Prostate gland (tissue), 2 donors: ENCODE data around the gene WDR55. TPM values are rescaled to one million over a fixed set of nuclear protein-coding genes. Genes with fewer than 3 reads are reported as not detected.
"Not testable (repeated sequence)": the region's sequence is repeated elsewhere in the genome, so short reads cannot be mapped to it uniquely, and the experiment has no call there.

ENCODE experiments used
- DNase-seq: peaks from one replicate; pipeline ENCODE4 v3.0.0-alpha.2; 2019; ENCODE audit warnings: low spot score
- H3K27ac ChIP-seq, 2 donors: fragments of 200-600 bp; sonication (generic); 2 replicates each; pipeline ENCODE4 v1.5.1; 2017 to 2019
- H3K27me3 ChIP-seq: fragments of 200-600 bp; sonication (generic); replicated peaks from 2 replicates; pipeline ENCODE4 v1.5.1; 2019; ENCODE audit not compliant: insufficient read depth
- H3K36me3 ChIP-seq, 2 donors: fragments of 200-600 bp; sonication (generic); 1 replicate in 1 of 2; 2 replicates in 1 of 2; pipeline versions ENCODE4 v1.5.1 to v1.8.1; 2017 to 2019
- H3K4me1 ChIP-seq: fragments of 200-600 bp; sonication (generic); replicated peaks from 2 replicates; pipeline ENCODE4 v1.5.1; 2019
- H3K4me3 ChIP-seq, 2 donors: fragments of 200-600 bp; sonication (generic); 2 replicates each; pipeline ENCODE4 v1.5.1; 2017 to 2019
- H3K9me3 ChIP-seq: fragments of 200-600 bp; sonication (generic); 2 replicates; pipeline ENCODE4 v1.5.1; 2017
- CTCF ChIP-seq, 4 experiments: fragments of 200-600 bp in 2 of 4; fragments of 450-650 bp in 2 of 4; sonication (generic) in 2 of 4; IDR thresholded peaks; 1 replicate in 3 of 4; 2 replicates in 1 of 4; pipeline ENCODE4 v1.5.1; 2016 to 2019; ENCODE audit warnings: antibody characterized with exemption in 4 of 4, mild to moderate bottlenecking in 2 of 4, moderate library complexity in 2 of 4
- POLR2A ChIP-seq: fragments of 450-650 bp; IDR thresholded peaks from one replicate; pipeline ENCODE4 v1.6.1; 2016; ENCODE audit warnings: antibody characterized with exemption, mild to moderate bottlenecking
- POLR2AphosphoS5 ChIP-seq: sonication (generic); formaldehyde crosslinking; IDR thresholded peaks from one replicate; pipeline ENCODE4 v1.6.1; 2017; ENCODE audit warnings: antibody characterized with exemption
- WGBS: methylation state at CpG from one replicate; pipeline ENCODE4 v1.1.5; 2018; 5-methylcytosine and 5-hydroxymethylcytosine counted together
- intact Hi-C: fragments of 100-400 bp; cut with DNase I; formaldehyde crosslinking; loops from one replicate; pipeline ENCODE4 v1.14.2; 2022
- total RNA-seq, 2 donors: library from RNA; depleted of rRNA; stranded (reverse); fragments of >200 nt; gene quantifications; one replicate each; pipeline ENCODE4 v1.1.0, GENCODE V29; 2016

WDR55 gene
- total RNA-seq, 2 donors from 2014 or later = 23.2 to 26.2 TPM

GRCh38 chr5:140658870-140659269, 5.8 kb upstream of the WDR55 start:
- Histone ChIP-seq H3K27ac (no peak overlapping the region), H3K4me1 (no peaks in the 10 kb centered on the region)
- 98% methylated on average over 17 of the region's 17 CpGs for WGBS

GRCh38 chr5:140660371-140660770, 4.3 kb upstream of the WDR55 start:
- peaks cover 22 to 30% of the 10 kb centered on the region in 2 donors for H3K36me3 ChIP-seq
- WGBS = 88% methylated on average over 6 of the region's 6 CpGs
- DNase-seq, H3K9me3 ChIP-seq, H3K4me3 ChIP-seq, H3K27ac ChIP-seq, H3K27me3 ChIP-seq, H3K4me1 ChIP-seq, intact Hi-C loops: not testable (repeated sequence)

More at GRCh38 chr5:140658870-140659269, 5.8 kb upstream of the WDR55 start:
- Histone ChIP-seq H3K9me3 (no peaks in the 10 kb centered on the region), H3K27me3 (no peaks in the 10 kb centered on the region), H3K36me3 (peaks cover 24 to 35% of the 10 kb centered on the region in 2 donors), H3K4me3 (no peak overlapping the region)
- intact Hi-C loops = no loop called here
- TF ChIP-seq POLR2AphosphoS5 (no peak), POLR2A (no peak), CTCF (IDR thresholded peaks at IDR 0.05) (no peak)
- DNase-seq = no peak

- Histone ChIP-seq H3K27ac (peak overlapping the region; percentile 91 to 92), H3K9me3 (no peaks in the 10 kb centered on the region), H3K36me3 (peaks cover 9 to 16% of the 10 kb centered on the region in 2 donors), H3K4me3 (peak overlapping the region; percentile 72 to 74), H3K27me3 (no peaks in the 10 kb centered on the region), H3K4me1 (peaks cover 3% of the 10 kb centered on the region)
- peak; percentile 28 for DNase-seq
- TF ChIP-seq POLR2A (no peak), POLR2AphosphoS5 (no peak), CTCF (IDR thresholded peaks at IDR 0.05) (no peak)
- intact Hi-C loops = no loop called here
- 11% methylated on average over 18 of the region's 18 CpGs for WGBS
These were observed 710 bp upstream of the WDR55 start for GRCh38 chr5:140664030-140664358.

GRCh38 chr5:140671035-140671434, 6.3 kb downstream of the WDR55 start:
- WGBS = 97% methylated on average over 3 of the region's 4 CpGs
- H3K4me3 ChIP-seq, H3K27me3 ChIP-seq, H3K4me1 ChIP-seq, intact Hi-C loops, H3K9me3 ChIP-seq, H3K27ac ChIP-seq, DNase-seq: not testable (repeated sequence)
- peaks cover 4 to 13% of the 10 kb centered on the region in 2 donors for H3K36me3 ChIP-seq

GRCh38 chr5:140671472-140672125, 6.9 kb downstream of the WDR55 start:
- Histone ChIP-seq H3K36me3 (peaks cover 4 to 18% of the 10 kb centered on the region in 2 donors), H3K27me3 (no peaks in the 10 kb centered on the region), H3K27ac (no peak overlapping the region), H3K9me3 (no peaks in the 10 kb centered on the region), H3K4me1 (no peaks in the 10 kb centered on the region), H3K4me3 (no peak overlapping the region)
- DNase-seq = no peak
- WGBS = 89% methylated on average over 4 of the region's 7 CpGs
- TF ChIP-seq POLR2A = no peak
- no peak for TF ChIP-seq CTCF (IDR thresholded peaks at IDR 0.05)
- no peak for TF ChIP-seq POLR2AphosphoS5
- intact Hi-C loops = no loop called here

- Histone ChIP-seq H3K36me3 (peaks cover 4 to 21% of the 10 kb centered on the region in 2 donors), H3K9me3 (no peaks in the 10 kb centered on the region), H3K27ac (no peak overlapping the region), H3K27me3 (no peaks in the 10 kb centered on the region), H3K4me3 (no peak overlapping the region), H3K4me1 (no peaks in the 10 kb centered on the region)
- WGBS = 64% methylated on average over 57 of the region's 70 CpGs
- no peak for DNase-seq
- TF ChIP-seq POLR2A (no peak), CTCF (IDR thresholded peaks at IDR 0.05) (no peak), POLR2AphosphoS5 (no peak)
- intact Hi-C loops = no loop called here
These were observed 7.9 kb downstream of the WDR55 start for GRCh38 chr5:140672455-140673186.
